ENCODE results near the gene COL13A1.

COL13A1 gene

DNA sequence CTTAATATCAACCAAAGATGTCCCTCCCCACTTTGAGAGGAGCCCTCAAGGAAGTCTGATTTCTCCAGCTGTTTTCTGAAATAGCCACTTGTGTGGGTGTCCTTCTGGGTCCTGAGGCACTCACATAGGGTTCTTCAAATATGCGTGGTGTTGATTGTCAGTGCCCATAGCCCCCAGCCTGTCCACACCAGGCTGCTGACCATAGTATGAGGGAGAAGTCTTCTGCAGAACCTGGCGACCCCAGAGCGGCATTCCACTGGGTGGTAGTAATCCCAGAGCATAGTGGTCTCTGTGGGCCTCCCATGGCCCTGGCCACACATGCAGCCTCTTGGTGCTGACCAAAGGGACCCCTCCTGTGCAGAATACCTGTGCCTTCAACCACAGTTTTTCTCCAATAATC lies 168.3 kb downstream of the COL13A1 start:
- Mint-ChIP-seq H3K4me1 (ENCODE audit: low read depth in 2 of 2) (no peaks in the 10 kb centered on the region), H3K4me3 (no peak overlapping the region), H3K9me3 (no peaks in the 10 kb centered on the region), H3K27me3 (peaks cover 47 to 68% of the 10 kb centered on the region in 2 donors), H3K27ac (no peak overlapping the region), H3K36me3 (ENCODE audit: insufficient read depth) (no peaks in the 10 kb centered on the region)
- ATAC-seq (replicated peaks): no peak
- DNase-seq: no peak

DNA sequence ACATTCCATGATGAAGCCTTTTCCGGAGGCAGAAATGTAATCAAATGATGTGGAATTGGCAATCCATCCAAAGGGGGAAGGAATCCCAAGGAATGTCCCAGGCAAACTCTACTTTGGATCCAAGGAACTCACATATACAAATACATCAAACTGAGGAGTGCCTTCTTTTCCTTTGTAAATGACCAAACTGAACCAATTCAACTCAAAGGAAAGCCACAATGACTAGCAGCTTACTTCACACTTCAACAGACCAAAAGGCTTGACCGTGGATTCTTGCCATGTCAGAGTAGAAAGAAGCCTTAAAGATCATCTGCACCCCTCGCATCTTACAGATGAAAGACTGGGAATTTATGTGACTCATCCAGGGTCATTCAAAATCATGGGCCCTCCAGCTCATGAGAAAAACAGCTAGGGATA lies 171.3 kb downstream of the COL13A1 start:
- no peak overlapping the region for H3K4me3 Mint-ChIP-seq
- peaks cover 3 to 5% of the 10 kb centered on the region in 2 donors for H3K4me1 Mint-ChIP-seq (ENCODE audit: low read depth in 2 of 2)
- H3K36me3 Mint-ChIP-seq (ENCODE audit: insufficient read depth): peaks cover 3% of the 10 kb centered on the region
- DNase-seq (no peak), ATAC-seq (replicated peaks) (no peak)
- H3K27ac Mint-ChIP-seq: no peak overlapping the region
- no peaks in the 10 kb centered on the region for H3K9me3 Mint-ChIP-seq
- peaks cover 51 to 69% of the 10 kb centered on the region in 2 donors for H3K27me3 Mint-ChIP-seq

DNA sequence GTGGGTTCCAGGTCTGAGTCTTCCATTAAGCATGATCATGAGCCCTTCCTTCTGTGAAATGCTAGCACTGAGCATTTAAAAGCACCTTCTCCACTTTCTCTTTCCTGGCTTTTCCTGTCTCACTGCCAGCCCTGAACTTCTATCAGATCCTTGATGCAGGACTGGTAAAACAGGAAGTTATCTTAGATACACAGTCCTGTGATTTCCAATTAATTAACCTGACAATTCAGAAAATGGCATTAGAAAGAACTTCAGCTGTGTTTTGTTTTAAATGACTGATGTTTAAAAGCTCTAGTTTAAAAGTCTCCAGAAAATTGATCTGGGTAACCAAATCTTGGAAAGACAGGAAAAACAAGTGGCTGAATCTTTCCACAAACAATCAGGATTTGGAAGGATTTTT lies 172.0 kb downstream of the COL13A1 start:
- H3K4me1 Mint-ChIP-seq (ENCODE audit: low read depth in 2 of 2): peaks cover 3 to 5% of the 10 kb centered on the region in 2 donors
- peaks cover 3% of the 10 kb centered on the region for H3K36me3 Mint-ChIP-seq (ENCODE audit: insufficient read depth)
- DNase-seq: no peak
- peaks cover 50 to 69% of the 10 kb centered on the region in 2 donors for H3K27me3 Mint-ChIP-seq
- H3K9me3 Mint-ChIP-seq: peaks cover 0 to 6% of the 10 kb centered on the region in 2 donors
- no peak overlapping the region for H3K27ac Mint-ChIP-seq
- H3K4me3 Mint-ChIP-seq: no peak overlapping the region
- ATAC-seq (replicated peaks): no peak

DNA sequence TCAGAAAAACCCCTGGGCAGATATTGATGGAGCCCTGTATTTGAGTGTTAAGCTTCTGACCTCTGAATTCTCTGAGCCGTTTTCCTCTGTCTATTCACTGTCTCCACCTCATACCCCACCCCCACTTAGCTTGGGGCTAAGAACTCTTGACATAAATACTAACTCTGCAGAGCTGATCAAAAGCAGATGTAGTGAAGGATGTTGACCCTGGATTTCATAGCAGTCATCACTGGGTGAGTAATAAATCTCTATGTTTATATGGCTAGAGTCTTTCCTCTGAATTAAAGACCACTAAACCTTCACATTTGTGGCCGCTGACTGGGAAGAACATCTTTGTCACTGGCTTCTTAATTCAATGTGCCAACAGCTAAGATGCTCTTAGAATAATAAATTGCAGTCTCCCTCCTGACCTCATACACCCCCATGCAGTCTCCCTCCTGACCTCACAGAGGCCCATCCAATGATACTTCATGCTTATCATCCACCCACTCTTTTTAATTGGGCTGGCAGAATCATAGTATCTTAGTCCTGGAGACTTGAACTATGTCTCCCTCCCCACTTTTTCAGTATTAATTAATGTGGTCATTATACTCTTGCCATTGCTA lies 172.9 kb downstream of the COL13A1 start:
- H3K27ac Mint-ChIP-seq: no peak overlapping the region
- H3K36me3 Mint-ChIP-seq (ENCODE audit: insufficient read depth): peaks cover 3% of the 10 kb centered on the region
- peaks cover 3 to 5% of the 10 kb centered on the region in 2 donors for H3K4me1 Mint-ChIP-seq (ENCODE audit: low read depth in 2 of 2)
- DNase-seq: no peak
- peaks cover 0 to 7% of the 10 kb centered on the region in 2 donors for H3K9me3 Mint-ChIP-seq
- H3K27me3 Mint-ChIP-seq: peaks cover 56 to 76% of the 10 kb centered on the region in 2 donors
- no peak for ATAC-seq (replicated peaks)
- H3K4me3 Mint-ChIP-seq: no peak overlapping the region

DNA sequence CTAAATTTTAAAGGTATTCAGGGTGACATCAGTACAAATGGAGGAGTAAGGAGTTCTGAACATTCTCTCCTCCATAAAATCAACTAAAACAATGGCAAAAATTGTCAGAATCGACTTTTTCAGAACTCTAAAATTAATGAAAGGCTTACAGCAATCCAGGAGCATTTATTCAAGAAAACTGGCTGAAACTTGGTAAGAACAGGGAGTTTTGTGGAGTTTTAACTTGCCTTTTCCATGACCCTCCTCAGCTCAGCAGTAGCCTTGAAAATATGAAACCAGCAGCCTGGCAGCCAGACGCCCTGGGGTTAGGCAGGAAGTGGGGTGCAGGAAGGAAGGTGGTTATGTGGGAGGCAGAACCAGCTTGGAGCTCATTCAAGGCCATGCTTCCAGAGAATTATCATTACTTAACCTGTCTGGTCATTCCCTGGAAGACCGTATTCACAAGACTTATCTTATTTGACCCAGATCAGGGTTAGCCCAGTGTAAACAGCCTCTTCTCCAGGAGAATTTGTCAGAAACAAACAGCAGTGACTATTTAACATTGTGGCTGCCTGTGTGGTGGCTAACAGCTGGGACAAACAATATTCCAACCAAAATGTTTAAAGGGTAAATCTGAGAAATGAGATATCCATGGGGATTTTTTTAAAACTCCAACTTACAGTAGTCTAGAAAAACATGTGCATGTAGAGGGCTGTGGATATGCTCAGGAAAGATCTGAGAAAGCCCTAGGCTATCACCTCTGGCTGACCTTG lies 175.3 kb downstream of the COL13A1 start:
- DNase-seq (no peak), ATAC-seq (replicated peaks) (no peak)
- H3K36me3 Mint-ChIP-seq (ENCODE audit: insufficient read depth): peaks cover 3% of the 10 kb centered on the region
- H3K4me1 Mint-ChIP-seq (ENCODE audit: low read depth in 2 of 2): peaks cover 3 to 5% of the 10 kb centered on the region in 2 donors
- peaks cover 74 to 86% of the 10 kb centered on the region in 2 donors for H3K27me3 Mint-ChIP-seq
- H3K4me3 Mint-ChIP-seq: no peak overlapping the region
- H3K27ac Mint-ChIP-seq: no peak overlapping the region
- H3K9me3 Mint-ChIP-seq: peaks cover 10 to 27% of the 10 kb centered on the region in 2 donors

DNA sequence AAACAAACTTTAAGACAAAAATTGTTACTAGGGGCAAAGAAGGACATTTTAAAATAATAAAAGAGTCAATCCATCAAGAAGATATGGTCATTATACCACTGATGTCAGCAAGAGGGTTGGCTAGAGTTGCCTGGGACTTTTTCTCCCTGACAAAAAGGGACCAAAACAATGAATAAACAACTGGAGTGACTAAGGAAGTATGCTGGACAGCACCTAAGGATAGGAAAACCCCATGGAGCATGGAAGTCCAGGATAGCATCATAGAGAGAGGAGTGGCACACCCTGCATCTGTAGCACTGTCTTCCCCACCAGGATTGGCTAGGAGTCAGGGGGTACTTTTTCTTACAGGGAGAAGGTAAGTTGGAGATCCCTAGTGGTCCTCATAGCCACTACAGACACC lies 177.5 kb downstream of the COL13A1 start:
- no peak overlapping the region for H3K4me3 Mint-ChIP-seq
- H3K36me3 Mint-ChIP-seq (ENCODE audit: insufficient read depth): peaks cover 3% of the 10 kb centered on the region
- no peak overlapping the region for H3K27ac Mint-ChIP-seq
- H3K4me1 Mint-ChIP-seq (ENCODE audit: low read depth in 2 of 2): peaks cover 3 to 5% of the 10 kb centered on the region in 2 donors
- peaks cover 10 to 28% of the 10 kb centered on the region in 2 donors for H3K9me3 Mint-ChIP-seq
- peaks cover 81 to 94% of the 10 kb centered on the region in 2 donors for H3K27me3 Mint-ChIP-seq
- ATAC-seq (replicated peaks): no peak
- no peak for DNase-seq

DNA sequence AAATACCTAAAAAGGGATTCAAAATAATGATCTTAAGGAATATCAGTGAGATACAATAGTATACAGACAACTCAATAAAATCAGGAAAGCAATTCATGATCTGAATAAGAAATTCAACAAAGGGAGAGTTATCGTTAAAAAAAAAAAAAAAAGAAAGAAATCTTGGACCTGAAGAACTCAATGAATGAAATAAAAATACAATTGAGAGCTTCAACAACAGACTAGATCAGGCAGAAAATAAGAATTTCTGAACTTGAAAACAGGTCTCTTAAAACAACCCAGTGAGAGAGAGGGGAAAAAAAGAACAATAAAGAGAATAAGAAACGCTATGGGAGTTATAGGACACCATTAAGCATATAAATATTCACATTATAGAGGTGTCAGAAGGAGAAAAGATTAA lies 179.0 kb downstream of the COL13A1 start:
- Mint-ChIP-seq H3K4me3 (no peak overlapping the region), H3K4me1 (ENCODE audit: low read depth in 2 of 2) (peaks cover 3 to 5% of the 10 kb centered on the region in 2 donors), H3K9me3 (peaks cover 10 to 28% of the 10 kb centered on the region in 2 donors), H3K27me3 (peaks cover 74 to 85% of the 10 kb centered on the region in 2 donors), H3K27ac (no peak overlapping the region), H3K36me3 (ENCODE audit: insufficient read depth) (peaks cover 3% of the 10 kb centered on the region)
- ATAC-seq (replicated peaks) (no peak), DNase-seq (no peak)

DNA sequence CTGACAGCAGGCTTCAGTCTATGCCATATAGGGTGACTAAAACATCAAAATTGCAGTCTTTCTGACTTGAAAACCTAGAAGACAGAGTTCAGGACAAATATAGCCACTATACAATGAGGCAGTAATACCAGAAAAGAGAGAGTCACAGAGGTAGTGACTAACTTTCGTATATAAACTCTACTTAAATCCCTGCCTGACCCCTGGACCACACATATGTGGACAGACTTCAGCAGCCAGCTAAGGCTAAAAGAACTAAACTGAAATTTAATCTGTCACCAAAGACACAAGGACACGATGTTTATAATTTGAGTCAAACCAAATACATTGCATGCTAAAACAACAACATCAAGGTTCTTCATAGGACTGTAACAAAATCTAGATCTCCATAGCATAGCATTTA lies 186.4 kb downstream of the COL13A1 start:
- Mint-ChIP-seq H3K36me3 (ENCODE audit: insufficient read depth) (no peaks in the 10 kb centered on the region), H3K27ac (no peak overlapping the region), H3K4me1 (ENCODE audit: low read depth in 2 of 2) (no peaks in the 10 kb centered on the region), H3K9me3 (no peaks in the 10 kb centered on the region), H3K27me3 (peaks cover 27 to 29% of the 10 kb centered on the region in 2 donors), H3K4me3 (no peak overlapping the region)
- no peak for DNase-seq
- no peak for ATAC-seq (replicated peaks)

DNA sequence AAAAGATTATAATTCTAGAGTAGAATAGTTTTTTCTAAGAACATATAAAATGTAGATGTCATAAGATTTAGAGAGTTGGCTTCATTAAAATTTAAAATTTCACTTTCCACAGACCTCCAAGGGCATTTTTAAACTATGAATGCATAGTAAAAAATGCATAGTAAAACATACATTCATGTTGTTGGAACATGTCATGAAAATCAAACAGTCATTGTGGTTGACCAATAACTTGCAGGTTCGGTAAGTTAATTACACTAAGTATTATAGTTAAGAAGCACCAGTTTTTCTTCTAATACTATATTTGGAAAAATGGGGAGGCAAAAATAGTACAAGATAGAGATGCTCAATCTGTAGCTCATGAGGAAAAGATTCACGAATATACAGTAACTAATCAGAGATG lies 189.4 kb downstream of the COL13A1 start:
- Mint-ChIP-seq H3K9me3 (no peaks in the 10 kb centered on the region), H3K4me1 (ENCODE audit: low read depth in 2 of 2) (peaks cover 2 to 3% of the 10 kb centered on the region in 2 donors), H3K27ac (no peak overlapping the region), H3K4me3 (no peak overlapping the region), H3K27me3 (peaks cover 13 to 23% of the 10 kb centered on the region in 2 donors), H3K36me3 (ENCODE audit: insufficient read depth) (no peaks in the 10 kb centered on the region)
- ATAC-seq (replicated peaks) (no peak), DNase-seq (no peak)

DNA sequence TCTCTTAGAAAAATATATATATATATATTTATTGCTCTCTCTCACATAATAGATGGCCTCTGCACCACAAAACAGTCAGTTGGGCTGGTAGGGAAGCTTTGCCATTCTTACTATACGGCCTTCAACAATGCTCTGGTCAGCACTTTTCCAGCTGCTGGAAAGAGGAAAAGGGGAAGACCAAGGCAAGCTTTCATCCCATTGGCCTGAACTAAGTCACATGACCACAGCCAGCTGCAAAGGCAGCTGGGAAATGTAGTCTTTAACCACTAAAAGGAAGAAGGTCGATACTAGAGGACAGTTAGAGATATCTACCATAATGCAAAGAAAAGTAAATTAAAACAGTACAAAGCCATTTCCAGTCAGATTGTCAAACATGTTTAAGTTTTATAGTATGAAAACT lies 192.6 kb downstream of the COL13A1 start:
- peaks cover 2 to 3% of the 10 kb centered on the region in 2 donors for H3K4me1 Mint-ChIP-seq (ENCODE audit: low read depth in 2 of 2)

DNA sequence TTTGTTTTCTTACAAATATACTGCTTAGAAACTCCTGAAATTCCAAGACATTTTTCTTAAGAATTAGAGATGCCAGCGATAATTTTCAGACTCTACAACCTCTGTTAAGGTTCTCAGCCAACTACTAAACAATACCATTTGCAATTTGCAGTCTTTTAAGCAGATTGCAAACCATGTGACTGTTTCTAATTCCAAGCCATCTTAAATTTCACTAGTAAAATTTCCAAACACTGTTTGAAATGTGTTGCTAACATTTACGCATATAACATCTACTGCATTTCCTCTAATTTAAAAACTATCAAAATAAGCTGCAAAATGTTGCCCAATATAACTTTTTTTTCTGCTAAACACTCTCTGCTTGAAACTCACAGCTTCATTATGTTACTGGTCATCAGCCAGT lies 194.9 kb downstream of the COL13A1 start:
- no peak overlapping the region for H3K4me3 Mint-ChIP-seq
- no peaks in the 10 kb centered on the region for H3K9me3 Mint-ChIP-seq
- peaks cover 4% of the 10 kb centered on the region for H3K36me3 Mint-ChIP-seq (ENCODE audit: insufficient read depth)
- no peak for DNase-seq
- H3K27ac Mint-ChIP-seq: no peak overlapping the region
- peaks cover 18 to 26% of the 10 kb centered on the region in 2 donors for H3K27me3 Mint-ChIP-seq
- ATAC-seq (replicated peaks): no peak
- H3K4me1 Mint-ChIP-seq (ENCODE audit: low read depth in 2 of 2): peaks cover 2 to 3% of the 10 kb centered on the region in 2 donors

More for the DNA sequence above, 192.6 kb downstream of the COL13A1 start:
- Mint-ChIP-seq H3K27ac (no peak overlapping the region), H3K4me3 (no peak overlapping the region), H3K27me3 (peaks cover 10 to 19% of the 10 kb centered on the region in 2 donors), H3K9me3 (no peaks in the 10 kb centered on the region), H3K36me3 (ENCODE audit: insufficient read depth) (peaks cover 4% of the 10 kb centered on the region)
- DNase-seq (no peak), ATAC-seq (replicated peaks) (no peak)

DNA sequence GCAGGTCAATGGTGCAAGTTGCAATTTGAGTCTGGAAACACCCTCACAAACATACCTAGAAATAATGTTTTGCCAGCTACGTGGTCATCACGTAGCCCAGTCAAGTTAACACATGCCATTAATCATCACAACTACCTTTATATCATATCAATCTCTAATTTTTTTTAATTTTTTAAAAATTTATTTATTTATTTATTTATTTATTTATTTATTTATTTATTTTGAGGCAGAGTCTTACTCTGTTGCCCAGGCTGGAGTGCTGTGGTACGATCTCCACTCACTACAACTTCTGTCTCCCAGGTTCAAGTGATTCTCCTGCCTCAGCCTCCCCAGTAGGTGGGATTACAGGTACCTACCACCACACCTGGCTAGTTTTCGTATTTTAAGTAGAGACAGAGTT lies 198.6 kb downstream of the COL13A1 start:
- Mint-ChIP-seq H3K27ac (no peak overlapping the region), H3K27me3 (peaks cover 26 to 43% of the 10 kb centered on the region in 2 donors), H3K4me3 (no peak overlapping the region), H3K4me1 (ENCODE audit: low read depth in 2 of 2) (no peaks in the 10 kb centered on the region), H3K9me3 (peaks cover 0 to 7% of the 10 kb centered on the region in 2 donors), H3K36me3 (ENCODE audit: insufficient read depth) (peaks cover 4% of the 10 kb centered on the region)
- DNase-seq (no peak), ATAC-seq (replicated peaks) (no peak)

DNA sequence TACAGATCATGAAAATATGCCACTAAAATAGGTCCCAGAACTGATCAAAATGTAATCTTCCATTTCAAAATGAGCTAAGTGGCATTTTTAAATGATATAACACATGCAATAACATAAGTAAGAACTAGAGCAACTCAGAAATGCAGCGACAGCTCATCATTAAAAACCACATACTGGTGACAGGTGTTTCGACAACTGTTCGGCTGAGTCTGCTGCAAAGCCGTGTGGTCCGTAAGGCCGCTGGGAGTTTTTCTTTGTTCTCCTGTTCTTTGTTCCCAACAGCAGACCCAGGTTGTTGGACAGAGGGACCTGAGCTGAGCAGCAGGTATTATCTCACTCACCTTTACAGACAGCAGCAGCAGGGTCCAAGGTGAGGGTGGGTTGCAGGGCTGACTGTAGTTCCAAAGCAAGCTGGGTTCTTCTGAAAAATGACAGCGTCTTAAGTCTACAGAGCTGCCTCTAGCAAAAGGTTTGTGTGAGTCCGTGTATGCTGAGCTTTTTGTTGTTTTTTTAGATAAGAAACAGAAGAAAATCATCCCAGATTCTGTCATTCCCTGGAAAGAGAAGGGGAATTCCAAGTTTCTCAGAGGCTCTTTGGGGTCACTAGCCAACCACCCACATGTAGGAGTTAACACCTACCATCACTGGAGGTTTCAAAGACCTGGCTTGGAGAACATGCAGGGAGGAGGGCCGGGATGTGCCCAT lies 205.6 kb downstream of the COL13A1 start:
- no peaks in the 10 kb centered on the region for H3K4me1 Mint-ChIP-seq (ENCODE audit: low read depth in 2 of 2)
- ATAC-seq (replicated peaks) (no peak), DNase-seq (no peak)
- no peak overlapping the region for H3K4me3 Mint-ChIP-seq
- H3K27ac Mint-ChIP-seq: no peak overlapping the region
- H3K27me3 Mint-ChIP-seq: peaks cover 69 to 88% of the 10 kb centered on the region in 2 donors
- H3K9me3 Mint-ChIP-seq: peaks cover 0 to 7% of the 10 kb centered on the region in 2 donors
- H3K36me3 Mint-ChIP-seq (ENCODE audit: insufficient read depth): no peaks in the 10 kb centered on the region
